HG02938 (cell line): ENCODE measurements around the gene C3orf70.
"Not testable (repeated sequence)": the region's sequence is repeated elsewhere in the genome, so short reads cannot be mapped to it uniquely, and the experiment has no call there.

Source experiments
- ATAC-seq: cut with Tn5 transposase; IDR thresholded peaks from one replicate; pipeline ENCODE4 v1.9.1; 2021; ENCODE audit warnings: mild to moderate bottlenecking, moderate library complexity; ENCODE audit not compliant: unreplicated experiment

The C3orf70 gene

DNA sequence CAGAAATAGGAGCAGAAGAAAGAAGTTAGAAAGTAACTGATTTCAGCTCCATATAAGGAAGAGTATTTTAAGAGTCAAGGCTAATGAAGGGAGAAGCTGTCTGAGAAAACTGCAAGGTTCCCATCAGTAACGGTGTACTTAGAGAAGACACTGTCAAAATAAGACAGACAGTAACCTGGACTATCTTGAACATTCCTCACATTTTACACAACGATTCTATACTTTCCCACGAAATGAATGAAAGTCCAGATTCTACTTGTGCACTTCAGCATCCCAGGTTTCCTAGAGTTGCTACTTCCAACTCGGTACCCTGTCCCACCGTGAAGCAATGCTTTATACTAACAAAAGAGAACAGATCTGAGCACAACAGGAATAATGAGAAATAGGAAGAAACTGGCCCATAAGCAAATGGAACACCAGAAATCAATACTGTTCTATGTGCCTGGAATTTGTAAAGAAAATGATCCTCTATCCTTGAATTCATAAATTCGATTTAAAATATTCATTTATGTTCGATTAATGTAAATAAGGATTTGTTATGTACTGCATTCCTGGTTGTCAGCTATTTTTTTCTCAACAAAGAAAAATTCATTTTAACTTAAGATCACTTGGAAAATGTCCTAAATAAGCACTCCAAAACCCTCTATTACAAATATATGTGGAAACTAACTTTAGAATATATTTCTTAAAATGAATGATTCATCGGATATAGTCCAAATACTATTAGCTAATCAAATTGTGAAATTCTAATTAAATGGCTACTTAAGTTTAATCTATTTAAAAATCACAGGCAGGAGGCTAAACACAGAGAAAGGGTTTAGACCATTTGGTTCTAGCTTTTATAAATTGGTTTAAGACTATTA is 1.5 kb downstream of the C3orf70 start:
- ATAC-seq = no peak

GRCh38 chr3:185150561-185150960 is 2.3 kb downstream of the C3orf70 start:
- ATAC-seq = no peak

DNA sequence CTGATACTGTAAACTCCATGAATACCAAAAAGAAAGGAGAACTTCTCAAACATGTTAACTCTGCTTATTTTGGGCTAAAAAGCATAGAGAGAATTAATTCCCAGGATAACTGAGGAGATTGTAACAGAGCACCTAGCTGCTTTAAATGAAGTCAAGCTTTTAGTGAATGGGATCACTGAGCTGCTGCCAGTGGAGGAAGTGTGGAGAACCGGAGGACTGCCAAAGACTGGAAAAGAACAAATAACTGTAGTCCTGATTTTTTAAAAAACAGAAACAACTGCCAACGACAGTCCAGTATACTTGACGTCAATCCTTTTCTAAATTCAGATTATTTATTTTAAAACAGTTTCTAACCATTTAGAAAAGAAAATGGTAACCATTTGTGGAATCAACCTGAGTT is 3.3 kb downstream of the C3orf70 start:
- no peak for ATAC-seq

DNA sequence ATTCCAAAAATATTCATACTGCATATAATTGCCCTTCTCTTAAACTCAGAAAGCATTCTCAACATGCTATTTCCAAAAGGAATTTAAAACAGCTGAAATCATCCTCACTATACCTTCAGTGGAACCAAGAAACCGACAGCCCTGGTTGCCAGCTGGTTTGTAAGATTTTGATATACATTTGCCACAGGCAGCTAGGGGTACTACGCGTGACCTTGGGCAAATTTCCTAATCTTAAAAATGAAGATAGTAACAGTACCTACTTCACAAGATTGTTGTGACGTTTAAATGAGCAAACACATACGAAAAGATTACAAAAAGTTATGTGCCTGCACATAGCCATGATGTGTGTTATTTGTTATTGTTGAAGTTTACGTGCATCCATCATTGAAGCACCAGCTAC is 7.3 kb downstream of the C3orf70 start:
- ATAC-seq = no peak

- no peak for ATAC-seq
Observed at GRCh38 chr3:185144784-185145183, 8.1 kb downstream of the C3orf70 start.

DNA sequence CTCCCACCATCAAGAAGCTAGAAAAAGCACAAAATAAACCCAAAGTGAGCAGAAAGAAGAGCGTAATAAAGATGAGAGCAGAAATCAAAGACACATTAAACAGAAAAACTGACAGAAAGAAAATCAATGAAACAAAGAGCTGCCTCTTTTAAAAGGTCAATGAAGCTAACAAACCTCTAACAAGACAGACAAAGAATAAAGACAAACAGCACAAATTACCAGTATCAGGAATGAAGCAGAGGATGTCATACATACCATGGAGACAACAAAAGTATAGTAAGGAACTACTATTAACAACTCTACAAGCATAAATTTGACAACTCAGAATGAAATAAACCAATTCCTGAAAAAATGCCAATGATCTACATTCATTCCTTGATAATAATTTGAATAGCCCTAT is 15.0 kb downstream of the C3orf70 start:
- ATAC-seq = no peak

DNA sequence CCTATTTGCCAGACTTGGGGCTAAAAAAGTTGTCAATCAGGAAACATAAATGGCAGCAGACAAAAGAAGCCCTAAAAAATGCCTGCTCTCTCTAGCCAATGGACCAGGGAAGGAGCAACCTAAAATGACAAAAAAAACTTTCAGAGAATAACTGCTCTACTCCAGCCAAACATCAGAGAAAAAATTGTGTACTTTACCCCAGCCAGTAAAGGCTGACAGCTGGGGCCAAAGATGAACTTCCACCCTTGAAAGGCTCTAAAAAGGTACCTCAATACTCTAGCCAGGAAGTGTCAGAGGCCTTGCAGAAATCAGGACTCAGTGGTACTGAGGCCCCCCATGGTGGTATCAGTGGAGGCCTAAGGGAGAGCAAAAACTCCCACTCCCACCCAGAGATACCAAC is 18.4 kb downstream of the C3orf70 start:
- no peak for ATAC-seq

DNA sequence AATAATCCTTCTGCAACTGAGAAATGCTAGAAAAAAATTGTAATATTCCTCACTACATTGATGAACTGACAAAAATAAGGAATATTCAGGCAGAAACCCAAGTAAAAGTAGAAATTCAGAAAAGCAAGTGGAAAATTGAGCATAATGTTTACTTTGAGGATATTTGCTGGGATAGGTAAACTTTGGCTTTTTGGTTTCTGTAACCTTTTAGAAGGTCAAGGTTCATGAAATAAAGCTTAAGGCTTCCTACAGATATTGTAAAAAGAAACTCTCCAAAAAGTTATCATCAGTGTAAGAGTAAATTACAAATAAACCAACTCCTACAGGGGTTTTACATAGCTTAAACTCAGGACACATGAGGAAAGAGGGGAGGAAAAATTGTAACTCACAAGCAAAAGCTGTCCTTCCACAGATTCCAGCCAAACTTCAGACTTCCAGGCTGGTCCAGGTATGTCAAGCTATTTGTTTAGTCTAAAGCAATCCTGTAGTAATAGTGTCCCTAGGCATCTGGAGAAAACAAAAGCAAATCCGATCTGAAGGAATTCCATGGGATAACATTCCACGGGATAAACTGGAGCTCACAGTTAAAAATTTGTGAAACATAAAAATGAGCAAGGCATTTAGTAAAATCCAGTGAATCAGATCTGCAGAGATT is 21.1 kb downstream of the C3orf70 start:
- no peak for ATAC-seq

- no peak for ATAC-seq
Observed at GRCh38 chr3:185129083-185129482, 23.8 kb downstream of the C3orf70 start.

DNA sequence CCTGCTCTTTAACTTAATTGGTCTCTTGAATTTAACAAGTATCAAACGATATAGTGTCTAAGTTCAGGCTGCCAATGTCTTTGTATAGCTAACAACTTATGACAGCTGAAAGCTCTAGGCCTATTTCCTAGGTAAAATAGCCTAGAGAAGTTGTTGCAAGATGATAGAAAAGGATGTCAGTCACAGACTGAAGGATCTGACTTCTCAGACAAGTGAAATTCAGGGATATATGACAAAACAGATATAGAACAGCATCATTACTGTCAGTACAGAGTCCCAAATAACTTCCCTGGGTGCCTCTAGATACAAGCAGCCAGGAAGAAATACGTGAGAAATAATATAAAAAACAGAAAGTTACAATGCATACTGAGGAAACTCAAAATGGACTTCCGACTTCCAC is 26.7 kb downstream of the C3orf70 start:
- no peak for ATAC-seq

DNA sequence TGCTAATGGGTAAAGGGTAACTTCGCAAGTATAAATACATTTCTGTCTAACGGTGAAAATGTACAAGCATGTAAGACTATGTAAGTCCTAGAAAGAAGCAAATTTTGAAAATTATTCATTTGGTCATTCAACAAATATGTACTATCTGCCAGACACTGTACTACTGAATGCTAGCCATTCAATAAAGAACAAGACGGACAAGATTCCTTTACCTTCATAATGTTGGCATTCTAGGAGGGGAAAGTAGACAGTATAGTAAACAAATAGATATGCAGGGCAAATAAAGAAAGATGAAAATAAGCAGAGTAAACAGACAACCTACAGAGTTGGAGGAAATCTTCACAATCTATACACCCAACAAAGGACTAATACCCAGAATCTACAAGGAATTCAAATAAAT is 32.7 kb downstream of the C3orf70 start:
- no peak for ATAC-seq

GRCh38 chr3:185115371-185115770 is 37.5 kb downstream of the C3orf70 start:
- no peak for ATAC-seq

GRCh38 chr3:185114756-185115155 is 38.1 kb downstream of the C3orf70 start:
- no peak for ATAC-seq

DNA sequence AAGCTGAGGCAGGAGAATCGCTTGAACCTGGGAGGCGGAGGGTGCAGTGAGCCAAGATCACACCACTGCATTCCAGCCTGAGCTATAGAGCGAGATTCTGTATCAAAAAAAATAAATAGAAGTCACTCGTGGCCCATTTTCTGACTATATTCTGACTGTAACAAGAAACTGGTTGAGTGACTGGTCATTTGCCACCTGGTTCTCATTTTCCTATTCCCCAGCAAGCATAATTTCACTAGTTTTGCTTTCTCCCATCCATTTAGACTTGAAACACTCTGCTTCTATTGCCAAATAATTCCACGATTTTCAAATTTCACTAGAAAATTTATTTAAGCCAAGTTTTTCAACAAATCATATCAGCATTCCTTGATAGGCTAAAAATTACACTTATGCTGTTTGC is 40.7 kb downstream of the C3orf70 start:
- no peak for ATAC-seq

DNA sequence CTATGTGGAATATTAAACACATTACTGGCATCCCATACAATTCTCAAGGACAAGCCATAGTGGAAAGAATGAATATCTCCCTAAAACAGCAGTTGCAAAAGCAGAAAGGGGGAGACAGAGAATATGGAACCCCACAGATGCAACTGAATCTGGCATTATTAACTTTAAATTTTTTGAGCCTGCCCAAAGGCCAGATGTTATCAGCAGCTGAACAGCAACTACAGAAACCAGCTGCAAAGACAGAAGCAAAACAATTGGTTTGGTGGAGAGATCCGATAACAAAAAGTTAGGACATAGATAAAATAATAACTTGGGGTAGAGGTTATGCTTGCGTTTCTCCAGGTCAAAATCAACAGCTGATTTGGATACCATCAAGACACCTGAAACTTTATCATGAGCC is 43.8 kb downstream of the C3orf70 start:
- ATAC-seq = not testable (repeated sequence)

GRCh38 chr3:185106256-185106890 is 46.5 kb downstream of the C3orf70 start:
- ATAC-seq = not testable (repeated sequence)

DNA sequence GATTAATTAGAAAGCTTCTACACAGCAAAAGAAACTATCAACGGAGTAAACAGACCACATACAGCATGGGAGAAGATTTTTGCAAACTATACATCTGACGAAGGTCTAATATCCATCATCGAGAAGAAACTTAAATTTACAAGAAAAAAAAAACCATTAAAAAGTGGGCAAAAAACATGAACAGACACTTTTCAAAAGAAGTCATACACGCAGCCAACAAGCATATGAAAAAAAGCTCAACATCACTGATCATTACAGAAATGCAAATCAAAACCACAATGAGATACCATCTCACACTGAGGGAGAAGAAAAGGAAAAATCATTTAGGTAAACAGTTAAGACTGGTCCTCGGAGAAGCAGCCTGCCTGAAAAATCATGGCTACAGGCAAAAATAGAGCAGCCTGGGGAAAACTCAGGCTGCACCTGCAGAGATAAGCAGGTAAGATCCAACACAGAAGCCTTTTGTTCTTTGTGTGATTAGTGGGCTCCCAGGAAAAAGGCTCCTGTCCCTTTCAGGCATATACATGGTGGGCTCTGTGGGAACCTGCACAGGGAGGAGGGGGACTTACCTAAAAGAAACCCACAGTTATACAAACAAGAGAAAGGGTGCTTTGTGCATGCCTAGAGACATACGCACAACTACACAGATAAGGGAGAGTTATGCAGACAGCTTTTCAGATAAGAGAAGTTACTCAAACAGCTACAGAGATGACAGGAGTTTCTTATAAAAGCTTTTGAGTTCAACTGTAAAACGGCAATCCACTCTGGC is 49.3 kb downstream of the C3orf70 start:
- ATAC-seq = no peak

DNA sequence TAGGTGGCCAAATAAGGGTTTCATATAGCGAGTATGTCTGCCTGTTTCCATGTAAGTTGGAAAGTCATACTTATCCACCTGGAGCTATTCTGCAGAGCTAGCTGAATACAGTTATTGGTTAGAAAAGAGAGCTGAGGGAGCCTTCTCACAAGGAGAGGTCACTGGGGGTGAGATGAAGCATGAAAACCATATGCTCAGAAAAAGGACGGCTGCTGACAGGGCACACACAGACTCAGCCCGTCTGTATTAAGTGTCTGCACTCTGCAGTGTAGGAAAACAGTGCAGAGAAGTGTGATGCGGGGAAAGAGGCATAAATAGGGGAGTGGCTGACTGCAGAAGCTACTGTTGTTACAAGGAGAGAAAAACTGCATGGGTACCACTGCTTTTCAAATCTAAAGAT is 58.2 kb downstream of the C3orf70 start:
- no peak for ATAC-seq

- ATAC-seq = no peak
Observed at GRCh38 chr3:185093116-185093515, 59.7 kb downstream of the C3orf70 start.

DNA sequence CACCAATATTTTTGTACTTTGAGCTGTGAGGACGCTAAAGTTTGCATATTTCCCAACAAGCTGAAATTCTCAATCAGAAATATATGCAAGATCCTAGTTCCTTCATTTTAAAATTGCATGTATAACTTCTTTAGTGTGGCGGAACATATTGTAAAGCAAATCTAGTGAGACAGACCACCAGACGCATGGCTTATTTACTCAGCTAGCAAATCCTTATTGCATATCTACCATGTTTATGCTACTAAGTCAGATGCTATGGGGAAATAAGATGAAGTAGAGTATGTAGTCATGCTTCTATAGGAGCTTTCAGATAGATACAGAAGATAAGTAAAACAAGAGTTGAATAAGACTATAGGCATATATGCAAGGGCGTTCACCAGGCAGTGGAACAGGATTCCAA is 62.0 kb downstream of the C3orf70 start:
- ATAC-seq = no peak

GRCh38 chr3:185089751-185090150 is 63.1 kb downstream of the C3orf70 start:
- no peak for ATAC-seq
